Astrocyte of the spinal cord (primary cell): ENCODE measurements around the gene OSGEP.

Source experiments
- DNase-seq: peaks from one replicate; pipeline ENCODE4 v3.0.0; 2011; ENCODE audit warnings: low read depth, low spot score
- H3K4me3 ChIP-seq: 2 replicates; pipeline ENCODE4 v1.5.1; 2011; ENCODE audit warnings: low read depth, mild to moderate bottlenecking, low read length, moderate library complexity
- CTCF ChIP-seq: IDR thresholded peaks from 2 replicates; pipeline ENCODE4 v1.5.1; 2012; ENCODE audit warnings: low read depth, mild to moderate bottlenecking, low read length, inconsistent platforms
- in situ Hi-C: cut with HindIII; loops from 2 replicates; pipeline ENCODE4 v1.10.0; 2017; ENCODE audit warnings: low sequenced_read_pairs

Gene OSGEP

DNA sequence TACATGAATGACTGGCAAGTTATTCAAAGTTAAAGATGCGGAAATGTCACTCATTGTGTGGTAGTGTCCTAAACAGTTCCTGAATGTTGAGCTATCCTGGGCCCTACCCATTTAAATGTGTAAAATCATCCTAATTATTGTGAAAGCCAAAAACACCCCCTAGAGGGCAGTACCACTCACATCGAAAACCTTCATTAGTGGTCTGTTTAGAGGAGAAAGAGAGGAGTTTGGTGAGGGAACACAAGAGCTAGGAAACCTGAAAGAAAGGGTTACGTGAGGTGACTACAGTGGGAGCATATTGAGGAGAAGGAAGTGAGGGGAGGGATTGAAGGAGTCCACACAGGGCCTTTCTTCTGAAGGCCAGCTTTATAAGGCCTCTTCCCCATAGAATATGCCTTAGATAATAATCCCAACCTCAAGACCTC lies 38.8 kb downstream of the OSGEP start:
- in situ Hi-C loops: no loop called here
- TF ChIP-seq CTCF: peak; percentile 74
- peak; percentile 64 for DNase-seq
- H3K4me3 ChIP-seq: no peak overlapping the region

DNA sequence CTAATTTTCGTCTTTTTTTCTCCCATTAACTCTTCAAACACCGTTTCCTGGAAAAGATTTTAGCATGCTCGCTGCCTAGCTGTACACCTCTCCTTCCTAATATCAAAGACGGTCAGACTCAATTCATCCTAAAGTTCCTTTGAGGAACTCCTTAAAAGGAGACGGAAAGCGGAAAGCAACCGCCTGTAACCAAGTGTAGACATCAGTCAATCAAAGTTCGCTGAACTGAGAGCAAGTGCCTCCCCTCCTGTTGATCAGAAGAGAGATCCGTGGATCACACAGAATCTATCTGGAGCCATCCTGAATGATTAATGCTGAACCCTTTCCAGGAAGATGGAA lies 40.9 kb downstream of the OSGEP start:
- H3K4me3 ChIP-seq: peak overlapping the region; percentile 97
- peak; percentile 19 for DNase-seq
- in situ Hi-C loops: no loop called here
- no peak for TF ChIP-seq CTCF

DNA sequence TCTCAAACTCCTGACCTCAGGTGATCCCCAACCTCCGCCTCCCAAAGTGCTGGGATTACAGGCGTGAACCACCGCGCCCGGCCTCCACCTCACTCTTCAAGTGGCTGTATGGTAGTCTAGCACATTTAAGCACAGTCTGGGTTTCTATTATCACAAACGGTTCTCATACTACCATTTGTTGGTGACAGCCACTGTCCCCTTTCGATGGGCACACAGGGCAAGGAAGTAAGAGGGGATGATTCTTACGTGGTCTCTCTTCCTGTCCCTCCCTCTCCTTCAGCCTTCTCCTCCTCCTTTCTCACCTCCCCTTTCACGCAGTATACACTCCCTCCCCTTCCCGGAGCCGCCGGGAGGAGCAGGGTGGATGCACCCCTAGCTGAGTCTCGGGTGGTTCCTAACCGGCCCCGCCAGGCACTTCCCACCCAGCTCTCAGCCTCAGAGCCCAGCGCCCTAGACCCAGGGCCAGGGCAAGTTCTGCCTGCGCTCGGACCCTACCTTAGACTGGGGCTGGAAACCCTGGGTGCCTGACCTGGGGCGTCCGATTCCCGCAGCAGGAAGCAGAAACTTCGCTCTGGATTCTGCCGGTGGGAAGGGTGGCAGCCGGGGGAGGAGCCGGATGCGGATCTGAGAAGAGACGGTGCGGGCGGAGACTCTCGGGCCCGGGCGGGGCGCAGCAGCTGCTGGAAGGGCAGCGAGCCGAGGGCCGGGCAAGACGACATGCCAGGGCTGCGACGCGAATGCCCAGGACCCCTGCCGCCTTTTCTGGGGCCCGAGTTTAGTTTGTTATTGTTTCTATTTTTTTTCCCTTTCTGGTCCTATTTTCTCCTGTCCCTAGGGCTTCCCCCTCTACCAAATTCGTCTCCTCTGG lies 41.5 kb downstream of the OSGEP start, which contains the start of gene TEP1:
Gene TEP1, minus strand, starts transcription at position 626 of the 868 bp plus-strand sequence. CDS start 5,062 bp downstream, outside the sequence.
- TF ChIP-seq CTCF: no peak
- in situ Hi-C loops: no loop called here
- peak; percentile 87 for DNase-seq
- H3K4me3 ChIP-seq: peak within 1 kb of the TSS; percentile 97

DNA sequence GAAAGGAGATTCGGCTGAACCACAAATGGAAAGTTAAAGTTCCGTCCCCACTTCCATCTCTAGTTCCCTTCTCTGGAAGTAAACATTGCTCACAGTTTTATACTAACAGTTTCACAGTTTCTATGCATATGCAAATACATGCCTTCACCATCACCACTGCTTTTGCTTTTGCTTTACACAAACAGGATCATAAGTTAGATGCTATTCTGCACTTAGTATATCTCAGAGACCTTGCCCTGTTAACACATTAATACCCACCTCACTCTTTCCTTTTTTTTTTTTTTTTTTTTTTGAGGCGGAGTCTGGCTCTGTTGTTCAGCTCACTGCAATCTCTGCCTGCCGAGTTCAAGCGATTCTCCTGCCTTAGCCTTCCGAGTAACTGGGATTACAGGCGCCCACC lies 42.2 kb downstream of the OSGEP start:
- peak overlapping the region; percentile 97 for H3K4me3 ChIP-seq
- in situ Hi-C loops: no loop called here
- peak; percentile 24 for DNase-seq
- TF ChIP-seq CTCF: no peak

- in situ Hi-C loops: no loop called here
- H3K4me3 ChIP-seq: no peak overlapping the region
- DNase-seq: peak; percentile 10
- no peak for TF ChIP-seq CTCF
These were observed 45.4 kb downstream of the OSGEP start for GRCh38 chr14:20409226-20409625.

GRCh38 chr14:20403521-20403920 lies 51.1 kb downstream of the OSGEP start:
- no peak for DNase-seq
- no peak for TF ChIP-seq CTCF
- no peak overlapping the region for H3K4me3 ChIP-seq
- in situ Hi-C loops: no loop called here
